Stimulated activated CD4-positive, alpha-beta T cell treated with anti-CD3 and anti-CD28 coated beads, Interleukin-1b, Interleukin-23, amount 100 ng/mL, for 48 hours (primary cell): ENCODE data around the gene SORBS1.
"Not testable (repeated sequence)": the region's sequence is repeated elsewhere in the genome, so short reads cannot be mapped to it uniquely, and the experiment has no call there.

Experiments
- DNase-seq: peaks from one replicate; pipeline ENCODE4 v3.0.0-alpha.2; 2020

SORBS1 gene

GRCh38 chr10:95480102-95480900 lies 80.9 kb downstream of the SORBS1 start:
- no peak for DNase-seq

GRCh38 chr10:95478935-95479334 lies 82.2 kb downstream of the SORBS1 start:
- DNase-seq = no peak

GRCh38 chr10:95478185-95478584 lies 83.0 kb downstream of the SORBS1 start:
- DNase-seq = no peak

GRCh38 chr10:95477175-95477520 lies 84.0 kb downstream of the SORBS1 start:
- DNase-seq = no peak

- no peak for DNase-seq
Observed at GRCh38 chr10:95476469-95477174, 84.5 kb downstream of the SORBS1 start.

GRCh38 chr10:95475827-95476468 lies 85.2 kb downstream of the SORBS1 start:
- no peak for DNase-seq

GRCh38 chr10:95475003-95475383 lies 86.2 kb downstream of the SORBS1 start:
- DNase-seq = no peak

GRCh38 chr10:95474228-95475002 lies 86.8 kb downstream of the SORBS1 start:
- DNase-seq = no peak

GRCh38 chr10:95472304-95473088 lies 88.7 kb downstream of the SORBS1 start:
- DNase-seq = no peak

GRCh38 chr10:95469676-95470075 lies 91.5 kb downstream of the SORBS1 start:
- DNase-seq = no peak

GRCh38 chr10:95469251-95469650 lies 91.9 kb downstream of the SORBS1 start:
- DNase-seq = no peak

GRCh38 chr10:95467642-95468041 lies 93.5 kb downstream of the SORBS1 start:
- DNase-seq = not testable (repeated sequence)

GRCh38 chr10:95467162-95467599 lies 94.0 kb downstream of the SORBS1 start:
- no peak for DNase-seq

- no peak for DNase-seq
Observed at GRCh38 chr10:95466436-95466835, 94.7 kb downstream of the SORBS1 start.

GRCh38 chr10:95464280-95464679 lies 96.9 kb downstream of the SORBS1 start:
- no peak for DNase-seq

GRCh38 chr10:95462740-95463667 lies 98.2 kb downstream of the SORBS1 start:
- no peak for DNase-seq

- no peak for DNase-seq
Observed at GRCh38 chr10:95461611-95462010, 99.6 kb downstream of the SORBS1 start.

GRCh38 chr10:95459446-95460045 lies 101.6 kb downstream of the SORBS1 start:
- DNase-seq = no peak

GRCh38 chr10:95458871-95459270 lies 102.3 kb downstream of the SORBS1 start:
- DNase-seq = no peak

GRCh38 chr10:95458014-95458413 lies 103.2 kb downstream of the SORBS1 start:
- no peak for DNase-seq
